Activated naive CD8-positive, alpha-beta T cell treated with anti-CD3 and anti-CD28 coated beads for 36 hours (primary cell): Measurements from ENCODE around the gene TNFSF13. TPM values are rescaled to one million over a fixed set of nuclear protein-coding genes. Genes with fewer than 3 reads are reported as not detected.

Experiments used
- DNase-seq: peaks from one replicate; pipeline ENCODE4 v3.0.0; 2021
- H3K27ac Mint-ChIP-seq: one replicate; pipeline ENCODE4 v1.8.0; 2022; ENCODE audit warnings: mild to moderate bottlenecking, moderate library complexity, mixed read lengths
- H3K27me3 Mint-ChIP-seq: one replicate; pipeline ENCODE4 v1.8.0; 2022; ENCODE audit warnings: mild to moderate bottlenecking, mixed read lengths
- H3K36me3 Mint-ChIP-seq: one replicate; pipeline ENCODE4 v1.8.0; 2021; ENCODE audit warnings: mild to moderate bottlenecking, mixed read lengths
- H3K4me1 Mint-ChIP-seq: one replicate; pipeline ENCODE4 v1.8.0; 2021; ENCODE audit warnings: mixed read lengths
- H3K4me3 Mint-ChIP-seq: one replicate; pipeline ENCODE4 v1.8.0; 2022; ENCODE audit warnings: mild to moderate bottlenecking, moderate library complexity, mixed read lengths
- H3K9me3 Mint-ChIP-seq: one replicate; pipeline ENCODE4 v1.8.0; 2022; ENCODE audit warnings: mixed read lengths
- total RNA-seq, 2 experiments: library from RNA; stranded (reverse); gene quantifications; one replicate each; pipeline ENCODE4 v1.2.3, GENCODE V29; 2021

The TNFSF13 gene
- total RNA-seq, 2 experiments from 2014 or later: 6.3 to 7.3 TPM

DNA sequence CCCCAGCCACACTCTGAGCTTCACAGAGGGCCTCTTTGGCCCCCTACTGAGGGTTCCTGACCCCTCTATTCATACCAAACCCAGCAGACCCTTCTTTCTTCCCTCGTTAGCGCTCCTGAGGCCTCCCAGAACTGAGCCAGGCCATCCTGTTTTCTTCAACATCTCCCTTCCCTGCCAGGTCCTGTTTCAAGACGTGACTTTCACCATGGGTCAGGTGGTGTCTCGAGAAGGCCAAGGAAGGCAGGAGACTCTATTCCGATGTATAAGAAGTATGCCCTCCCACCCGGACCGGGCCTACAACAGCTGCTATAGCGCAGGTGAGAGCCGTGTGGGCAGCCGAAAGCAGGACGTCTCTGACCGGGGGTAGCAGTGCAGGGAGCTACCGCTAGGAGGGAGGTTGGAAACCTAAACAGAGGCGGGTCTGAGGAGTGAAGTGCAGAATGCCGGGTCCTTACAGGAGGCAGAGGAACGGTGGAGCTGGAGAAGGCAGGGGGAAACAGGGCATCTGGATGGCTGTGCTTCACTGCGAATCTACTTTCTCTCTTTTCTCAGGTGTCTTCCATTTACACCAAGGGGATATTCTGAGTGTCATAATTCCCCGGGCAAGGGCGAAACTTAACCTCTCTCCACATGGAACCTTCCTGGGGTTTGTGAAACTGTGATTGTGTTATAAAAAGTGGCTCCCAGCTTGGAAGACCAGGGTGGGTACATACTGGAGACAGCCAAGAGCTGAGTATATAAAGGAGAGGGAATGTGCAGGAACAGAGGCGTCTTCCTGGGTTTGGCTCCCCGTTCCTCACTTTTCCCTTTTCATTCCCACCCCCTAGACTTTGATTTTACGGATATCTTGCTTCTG is 1.9 kb downstream of the TNFSF13 start:
- Mint-ChIP-seq H3K36me3 (peaks cover 26% of the 10 kb centered on the region), H3K9me3 (no peaks in the 10 kb centered on the region), H3K27ac (peak overlapping the region; percentile 92), H3K27me3 (no peaks in the 10 kb centered on the region), H3K4me1 (peaks cover 50% of the 10 kb centered on the region), H3K4me3 (peak overlapping the region; percentile 90)
- DNase-seq: peak; percentile 65

DNA sequence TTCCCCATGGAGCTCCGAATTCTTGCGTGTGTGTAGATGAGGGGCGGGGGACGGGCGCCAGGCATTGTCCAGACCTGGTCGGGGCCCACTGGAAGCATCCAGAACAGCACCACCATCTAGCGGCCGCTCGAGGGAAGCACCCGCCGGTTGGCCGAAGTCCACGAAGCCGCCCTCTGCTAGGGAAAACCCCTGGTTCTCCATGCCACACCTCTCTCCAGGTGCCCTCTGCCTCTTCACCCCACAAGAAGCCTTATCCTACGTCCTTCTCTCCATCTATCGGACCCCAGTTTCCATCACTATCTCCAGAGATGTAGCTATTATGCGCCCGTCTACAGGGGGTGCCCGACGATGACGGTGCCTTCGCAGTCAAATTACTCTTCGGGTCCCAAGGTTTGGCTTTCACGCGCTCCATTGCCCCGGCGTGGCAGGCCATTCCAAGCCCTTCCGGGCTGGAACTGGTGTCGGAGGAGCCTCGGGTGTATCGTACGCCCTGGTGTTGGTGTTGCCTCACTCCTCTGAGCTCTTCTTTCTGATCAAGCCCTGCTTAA is 2.6 kb downstream of the TNFSF13 start:
- DNase-seq: peak; percentile 86
- Mint-ChIP-seq H3K4me3 (peak overlapping the region; percentile 90), H3K9me3 (no peaks in the 10 kb centered on the region), H3K4me1 (peaks cover 46% of the 10 kb centered on the region), H3K27ac (peak overlapping the region; percentile 92), H3K36me3 (peaks cover 27% of the 10 kb centered on the region), H3K27me3 (no peaks in the 10 kb centered on the region)

DNA sequence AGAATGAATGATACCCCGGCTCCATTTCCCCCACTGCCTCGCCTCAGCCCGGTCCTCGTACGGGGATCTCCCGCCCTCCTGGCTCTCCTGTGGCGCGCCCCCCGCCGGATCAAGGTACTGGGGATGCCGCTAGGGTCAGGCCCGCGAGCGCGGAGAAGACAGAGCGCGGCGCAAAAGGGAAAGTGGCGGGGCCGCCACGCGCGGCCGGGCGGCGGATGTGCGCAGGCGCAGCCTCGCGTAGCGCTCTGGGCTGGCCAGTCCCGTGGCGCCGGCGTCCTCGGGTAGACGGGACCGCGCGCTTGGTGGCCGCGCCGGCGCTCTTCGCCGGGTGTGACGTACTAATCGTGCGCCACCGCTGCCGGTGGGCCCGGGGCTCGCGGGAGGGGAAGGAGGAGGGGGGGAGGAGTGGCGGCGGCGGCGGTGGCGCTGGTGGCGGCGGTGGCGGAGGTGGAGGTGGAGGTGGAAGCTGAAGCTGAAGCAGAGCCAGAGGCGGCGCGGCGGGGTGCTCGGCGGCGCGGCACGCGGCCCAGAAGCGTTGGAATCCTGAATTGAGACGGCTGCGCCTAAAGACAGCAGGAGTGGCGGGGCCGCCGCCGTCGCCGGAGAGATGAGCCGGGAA is 3.1 kb downstream of the TNFSF13 start, which contains the start of gene SENP3:
SENP3 (plus strand) TSS at position 331 of the 619 bp plus-strand sequence. CDS start 1,158 bp downstream, outside the sequence.
- Mint-ChIP-seq H3K4me3 (peak within 1 kb of the TSS; percentile 90), H3K4me1 (peaks cover 48% of the 10 kb centered on the region), H3K36me3 (peaks cover 27% of the 10 kb centered on the region), H3K9me3 (no peaks in the 10 kb centered on the region), H3K27me3 (no peaks in the 10 kb centered on the region), H3K27ac (peak within 1 kb of the TSS; percentile 92)
- peak; percentile 96 for DNase-seq

DNA sequence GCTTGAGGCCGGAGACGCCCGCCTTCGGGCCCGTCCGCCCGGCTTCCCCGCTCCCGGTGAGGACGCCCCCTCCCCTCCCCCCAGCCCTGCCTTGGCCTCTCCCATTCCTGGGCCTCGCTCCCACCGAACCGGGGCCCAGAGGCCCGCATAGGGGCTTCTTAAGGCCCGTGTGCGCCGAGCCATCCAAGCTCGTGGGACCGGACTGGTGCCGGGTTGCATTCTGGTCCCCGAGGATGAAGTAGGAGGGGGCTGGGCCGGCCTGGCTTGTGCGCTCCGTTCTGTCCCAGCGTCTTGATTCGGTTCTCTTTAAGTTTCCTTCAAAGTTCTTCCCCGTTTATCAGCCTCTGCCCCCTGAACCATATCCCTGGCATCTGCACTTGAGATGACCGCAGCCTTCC is 3.7 kb downstream of the TNFSF13 start:
- Mint-ChIP-seq H3K4me1 (peaks cover 51% of the 10 kb centered on the region), H3K36me3 (peaks cover 30% of the 10 kb centered on the region), H3K27me3 (no peaks in the 10 kb centered on the region), H3K4me3 (peak overlapping the region; percentile 90), H3K9me3 (no peaks in the 10 kb centered on the region), H3K27ac (peak overlapping the region; percentile 88)
- no peak for DNase-seq

DNA sequence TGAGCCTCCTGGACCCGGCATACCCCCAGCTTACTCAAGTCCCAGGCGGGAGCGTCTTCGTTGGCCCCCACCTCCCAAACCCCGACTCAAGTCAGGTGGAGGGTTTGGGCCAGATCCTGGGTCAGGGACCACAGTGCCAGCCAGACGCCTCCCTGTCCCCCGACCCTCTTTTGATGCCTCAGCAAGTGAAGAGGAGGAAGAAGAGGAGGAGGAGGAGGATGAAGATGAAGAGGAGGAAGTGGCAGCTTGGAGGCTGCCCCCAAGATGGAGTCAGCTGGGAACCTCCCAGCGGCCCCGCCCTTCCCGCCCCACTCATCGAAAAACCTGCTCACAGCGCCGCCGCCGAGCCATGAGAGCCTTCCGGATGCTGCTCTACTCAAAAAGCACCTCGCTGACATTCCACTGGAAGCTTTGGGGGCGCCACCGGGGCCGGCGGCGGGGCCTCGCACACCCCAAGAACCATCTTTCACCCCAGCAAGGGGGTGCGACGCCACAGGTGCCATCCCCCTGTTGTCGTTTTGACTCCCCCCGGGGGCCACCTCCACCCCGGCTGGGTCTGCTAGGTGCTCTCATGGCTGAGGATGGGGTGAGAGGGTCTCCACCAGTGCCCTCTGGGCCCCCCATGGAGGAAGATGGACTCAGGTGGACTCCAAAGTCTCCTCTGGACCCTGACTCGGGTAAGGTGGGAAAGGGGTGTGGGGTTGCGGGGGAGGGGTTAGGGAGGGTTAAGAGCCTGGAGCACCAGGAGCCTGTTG is 4.7 kb downstream of the TNFSF13 start:
- H3K4me3 Mint-ChIP-seq: peak overlapping the region; percentile 90
- peaks cover 45% of the 10 kb centered on the region for H3K4me1 Mint-ChIP-seq
- peak overlapping the region; percentile 88 for H3K27ac Mint-ChIP-seq
- H3K9me3 Mint-ChIP-seq: no peaks in the 10 kb centered on the region
- H3K36me3 Mint-ChIP-seq: peaks cover 34% of the 10 kb centered on the region
- no peaks in the 10 kb centered on the region for H3K27me3 Mint-ChIP-seq
- DNase-seq: no peak

DNA sequence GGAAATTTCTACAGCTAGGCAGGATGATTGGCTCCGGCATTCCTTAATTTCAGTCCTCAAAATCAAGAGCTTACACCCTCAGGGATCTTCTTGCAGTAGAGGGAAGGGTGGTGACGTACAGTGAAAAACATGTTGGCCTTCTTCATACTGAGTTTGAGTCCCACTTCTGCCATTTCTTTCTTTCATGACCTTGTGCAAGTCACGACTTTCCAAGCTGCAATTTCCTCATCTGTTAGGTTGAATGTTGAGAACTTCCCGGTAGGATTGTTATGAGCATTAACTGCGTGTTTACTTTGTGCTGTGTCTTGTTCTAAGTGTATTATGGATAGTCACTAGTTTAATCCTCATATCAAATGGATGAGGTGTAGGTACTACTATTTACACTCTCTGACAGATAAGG is 11.0 kb downstream of the TNFSF13 start:
- H3K36me3 Mint-ChIP-seq: peaks cover 50% of the 10 kb centered on the region
- H3K27me3 Mint-ChIP-seq: peaks cover 10% of the 10 kb centered on the region
- peaks cover 4% of the 10 kb centered on the region for H3K9me3 Mint-ChIP-seq
- no peak overlapping the region for H3K4me3 Mint-ChIP-seq
- DNase-seq: no peak
- H3K27ac Mint-ChIP-seq: peak overlapping the region; percentile 28
- peaks cover 35% of the 10 kb centered on the region for H3K4me1 Mint-ChIP-seq

DNA sequence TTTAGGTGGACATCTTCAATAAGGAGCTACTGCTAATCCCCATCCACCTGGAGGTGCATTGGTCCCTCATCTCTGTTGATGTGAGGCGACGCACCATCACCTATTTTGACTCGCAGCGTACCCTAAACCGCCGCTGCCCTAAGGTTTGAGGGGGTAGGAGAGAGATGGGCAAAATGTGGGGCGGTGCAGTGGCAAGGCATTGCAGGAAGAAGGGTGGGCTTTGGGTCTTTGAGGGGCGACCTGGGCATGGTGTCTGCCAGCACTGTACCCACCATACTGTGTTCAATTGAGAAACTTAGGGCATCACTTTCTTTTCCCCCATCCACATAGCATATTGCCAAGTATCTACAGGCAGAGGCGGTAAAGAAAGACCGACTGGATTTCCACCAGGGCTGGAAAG is 11.8 kb downstream of the TNFSF13 start:
- Mint-ChIP-seq H3K36me3 (peaks cover 52% of the 10 kb centered on the region), H3K4me1 (peaks cover 39% of the 10 kb centered on the region), H3K27me3 (peaks cover 10% of the 10 kb centered on the region), H3K9me3 (peaks cover 4% of the 10 kb centered on the region), H3K27ac (peak overlapping the region; percentile 17), H3K4me3 (no peak overlapping the region)
- DNase-seq: no peak

DNA sequence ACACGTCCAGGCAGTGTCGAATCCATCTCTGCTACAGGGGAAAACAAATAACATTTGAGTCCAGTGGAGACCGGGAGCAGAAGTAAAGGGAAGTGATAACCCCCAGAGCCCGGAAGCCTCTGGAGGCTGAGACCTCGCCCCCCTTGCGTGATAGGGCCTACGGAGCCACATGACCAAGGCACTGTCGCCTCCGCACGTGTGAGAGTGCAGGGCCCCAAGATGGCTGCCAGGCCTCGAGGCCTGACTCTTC is 13.7 kb downstream of the TNFSF13 start:
- no peak for DNase-seq
- peaks cover 52% of the 10 kb centered on the region for H3K4me1 Mint-ChIP-seq
- H3K36me3 Mint-ChIP-seq: peaks cover 67% of the 10 kb centered on the region
- peaks cover 4% of the 10 kb centered on the region for H3K9me3 Mint-ChIP-seq
- peak overlapping the region; percentile 98 for H3K27ac Mint-ChIP-seq
- peaks cover 10% of the 10 kb centered on the region for H3K27me3 Mint-ChIP-seq
- H3K4me3 Mint-ChIP-seq: peak overlapping the region; percentile 99

DNA sequence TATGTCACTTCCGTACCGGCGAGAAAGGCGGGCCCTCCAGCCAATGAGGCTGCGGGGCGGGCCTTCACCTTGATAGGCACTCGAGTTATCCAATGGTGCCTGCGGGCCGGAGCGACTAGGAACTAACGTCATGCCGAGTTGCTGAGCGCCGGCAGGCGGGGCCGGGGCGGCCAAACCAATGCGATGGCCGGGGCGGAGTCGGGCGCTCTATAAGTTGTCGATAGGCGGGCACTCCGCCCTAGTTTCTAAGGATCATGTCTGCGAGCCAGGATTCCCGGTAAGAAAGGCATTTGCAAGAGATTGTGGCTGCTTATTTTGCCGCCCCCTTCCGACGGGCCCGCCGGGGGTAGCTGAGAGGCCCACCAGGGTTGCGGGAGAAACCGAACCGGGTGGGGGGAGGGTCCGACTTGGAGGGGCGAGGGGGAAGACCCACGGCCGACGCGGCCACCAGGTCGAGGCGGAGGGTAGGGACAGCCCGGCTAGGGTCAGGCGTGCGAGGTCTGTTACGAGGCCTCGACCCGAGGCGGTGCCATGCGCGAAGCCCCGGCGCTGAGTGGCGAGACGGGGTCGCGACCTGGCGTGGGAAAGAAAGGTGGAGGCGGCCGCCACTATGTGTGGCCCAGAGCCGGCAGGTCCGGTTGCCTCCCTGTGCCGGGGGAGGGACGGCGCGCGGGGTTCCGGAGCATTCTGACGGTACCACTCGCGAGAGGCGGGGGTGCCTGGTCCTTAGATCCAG is 14.2 kb downstream of the TNFSF13 start:
- Mint-ChIP-seq H3K4me1 (peaks cover 57% of the 10 kb centered on the region), H3K4me3 (peak overlapping the region; percentile 99), H3K27me3 (peaks cover 10% of the 10 kb centered on the region), H3K36me3 (peaks cover 67% of the 10 kb centered on the region), H3K9me3 (peaks cover 4% of the 10 kb centered on the region), H3K27ac (peak overlapping the region; percentile 100)
- DNase-seq: peak; percentile 99

DNA sequence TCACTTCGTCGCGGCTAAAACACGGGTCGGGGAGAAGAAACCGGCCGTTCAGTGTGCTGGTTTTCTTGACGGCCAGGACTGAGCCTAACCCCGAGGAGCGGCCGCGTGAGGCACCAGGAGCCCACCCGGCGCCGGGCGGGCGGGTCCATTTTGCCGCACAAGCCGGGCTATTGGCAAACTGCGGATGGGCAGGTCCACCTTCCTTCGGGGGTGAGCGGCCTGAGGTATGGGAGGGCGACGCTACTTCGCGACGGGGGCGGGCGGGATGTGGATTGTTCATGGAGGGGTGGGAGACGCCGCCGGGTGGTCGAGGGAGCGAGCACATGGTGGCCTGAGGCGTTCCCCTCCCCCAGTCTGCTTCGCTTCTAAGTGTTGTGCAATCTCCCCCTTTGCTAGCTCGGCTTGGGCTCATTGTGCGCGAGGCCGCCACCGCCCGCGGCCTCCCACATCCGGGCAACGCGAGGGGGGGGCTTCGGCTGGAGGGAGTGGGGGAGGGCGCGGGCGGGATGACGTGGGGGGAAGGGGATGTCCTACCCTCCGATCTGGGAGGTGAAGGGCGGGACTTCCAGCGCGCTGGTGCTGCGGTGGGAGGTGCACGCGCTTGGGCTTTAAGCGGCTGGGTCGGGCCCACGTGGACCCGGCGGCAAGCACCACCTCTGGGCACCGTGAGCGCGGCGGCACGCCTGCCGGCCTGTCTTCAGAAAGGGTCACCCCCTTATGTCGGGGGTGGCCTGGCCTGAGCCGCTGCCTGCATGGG is 15.0 kb downstream of the TNFSF13 start:
- Mint-ChIP-seq H3K27ac (peak overlapping the region; percentile 100), H3K4me3 (peak overlapping the region; percentile 99), H3K27me3 (peaks cover 10% of the 10 kb centered on the region), H3K9me3 (peaks cover 4% of the 10 kb centered on the region), H3K36me3 (peaks cover 74% of the 10 kb centered on the region), H3K4me1 (peaks cover 65% of the 10 kb centered on the region)
- peak; percentile 89 for DNase-seq

DNA sequence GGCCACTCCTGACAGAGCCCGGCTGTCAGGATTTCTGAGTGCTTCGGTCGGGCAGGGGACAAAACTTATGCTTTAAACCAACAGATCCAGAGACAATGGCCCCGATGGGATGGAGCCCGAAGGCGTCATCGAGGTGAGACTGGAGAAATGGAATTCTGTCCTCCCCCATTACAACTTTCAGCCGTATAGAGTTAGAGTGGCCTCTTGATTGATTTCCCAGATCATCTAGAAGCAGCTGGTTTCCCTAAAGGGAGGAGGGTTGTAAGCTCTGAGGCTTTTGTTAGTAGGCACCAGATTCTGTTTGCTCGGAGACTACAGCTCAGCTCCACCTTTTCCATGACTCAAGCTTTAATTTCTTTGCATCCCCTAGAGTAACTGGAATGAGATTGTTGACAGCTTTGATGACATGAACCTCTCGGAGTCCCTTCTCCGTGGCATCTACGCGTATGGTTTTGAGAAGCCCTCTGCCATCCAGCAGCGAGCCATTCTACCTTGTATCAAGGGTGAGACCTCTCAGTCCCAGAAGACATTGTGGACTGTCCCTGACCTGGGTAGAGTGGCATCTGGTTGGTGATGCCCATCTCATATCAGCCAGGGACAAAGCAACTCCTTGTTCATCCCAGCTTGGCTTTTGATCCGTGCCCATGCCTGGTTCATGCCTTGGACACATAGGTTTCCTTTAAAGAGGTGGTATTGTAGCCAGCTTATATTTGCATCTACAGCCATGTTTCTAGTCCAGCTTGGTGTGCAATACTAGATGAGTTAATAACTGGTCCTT is 15.8 kb downstream of the TNFSF13 start:
- H3K36me3 Mint-ChIP-seq: peaks cover 83% of the 10 kb centered on the region
- peaks cover 10% of the 10 kb centered on the region for H3K27me3 Mint-ChIP-seq

DNA sequence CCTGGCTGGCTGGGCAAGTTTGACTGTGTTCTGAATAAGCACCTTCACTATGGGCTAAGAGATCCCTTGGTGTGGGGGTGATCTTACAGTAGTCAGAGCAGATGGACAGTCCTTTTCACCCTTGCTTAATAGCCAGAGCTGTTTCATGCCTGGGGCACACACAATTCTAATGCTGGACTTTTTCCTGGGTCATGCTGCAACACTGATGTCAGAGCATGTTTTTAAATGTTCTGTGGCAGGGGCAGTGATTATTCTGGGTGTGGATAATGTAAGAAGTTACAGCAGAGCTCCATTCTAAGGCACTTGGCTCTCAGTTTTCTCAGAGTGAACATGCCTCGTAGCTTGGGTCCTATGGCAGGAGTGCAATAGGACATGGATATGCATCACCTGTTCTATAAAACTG is 16.9 kb downstream of the TNFSF13 start:
- peaks cover 10% of the 10 kb centered on the region for H3K27me3 Mint-ChIP-seq
- peak overlapping the region; percentile 99 for H3K4me3 Mint-ChIP-seq
- H3K27ac Mint-ChIP-seq: peak overlapping the region; percentile 100
- no peak for DNase-seq
- peaks cover 91% of the 10 kb centered on the region for H3K36me3 Mint-ChIP-seq
- H3K4me1 Mint-ChIP-seq: peaks cover 83% of the 10 kb centered on the region
- H3K9me3 Mint-ChIP-seq: peaks cover 4% of the 10 kb centered on the region

More for the DNA sequence above, 15.8 kb downstream of the TNFSF13 start:
- Mint-ChIP-seq H3K4me3 (peak overlapping the region; percentile 99), H3K4me1 (peaks cover 72% of the 10 kb centered on the region), H3K27ac (peak overlapping the region; percentile 100), H3K9me3 (peaks cover 4% of the 10 kb centered on the region)
- DNase-seq: no peak

DNA sequence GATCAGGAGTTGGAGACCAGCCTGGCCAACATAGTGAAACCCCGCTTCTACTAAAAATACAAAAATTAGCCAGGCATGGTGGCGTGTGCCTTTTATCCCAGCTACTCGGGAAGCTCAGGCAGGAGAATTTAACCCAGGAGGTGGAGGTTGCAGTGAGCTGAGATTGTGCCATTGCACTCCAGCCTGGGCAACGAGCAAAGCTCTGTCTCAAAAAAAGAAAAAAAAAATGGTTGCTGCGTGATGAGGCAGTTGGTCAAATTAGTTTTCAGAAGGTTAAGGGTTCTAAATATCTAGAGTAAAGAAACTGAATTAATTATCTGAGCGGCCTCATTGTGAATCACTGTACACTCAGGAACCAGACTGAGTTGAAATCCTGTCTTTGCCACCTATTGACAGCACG is 17.4 kb downstream of the TNFSF13 start:
- Mint-ChIP-seq H3K4me1 (peaks cover 83% of the 10 kb centered on the region), H3K27ac (peak overlapping the region; percentile 100), H3K4me3 (peak overlapping the region; percentile 99), H3K36me3 (peaks cover 92% of the 10 kb centered on the region), H3K9me3 (peaks cover 4% of the 10 kb centered on the region), H3K27me3 (peaks cover 10% of the 10 kb centered on the region)
- no peak for DNase-seq
